NOMO-1 treated with dmso at 0.1 percent for 144 hours (cell line): ENCODE results near the gene ROR2.

Experiments
- DNase-seq: peaks from one replicate; lab custom pipeline; 2025; ENCODE audit not compliant: unreplicated experiment; lab: John Stamatoyannopoulos, UW

Gene ROR2

GRCh38 chr9:91820126-91820750 lies 129.8 kb downstream of the ROR2 start:
- DNase-seq: no peak

- DNase-seq: no peak
These were observed 131.2 kb downstream of the ROR2 start for GRCh38 chr9:91818647-91819403.

GRCh38 chr9:91818225-91818585 lies 131.8 kb downstream of the ROR2 start:
- no peak for DNase-seq

- DNase-seq: no peak
These were observed 132.4 kb downstream of the ROR2 start for GRCh38 chr9:91817493-91818224.

- DNase-seq: no peak
These were observed 132.9 kb downstream of the ROR2 start for GRCh38 chr9:91817106-91817492.

- DNase-seq: no peak
These were observed 133.7 kb downstream of the ROR2 start for GRCh38 chr9:91816356-91816755.

GRCh38 chr9:91815896-91816295 lies 134.1 kb downstream of the ROR2 start:
- DNase-seq: no peak

GRCh38 chr9:91814753-91815152 lies 135.3 kb downstream of the ROR2 start:
- no peak for DNase-seq

GRCh38 chr9:91814201-91814600 lies 135.8 kb downstream of the ROR2 start:
- no peak for DNase-seq

- no peak for DNase-seq
These were observed 136.7 kb downstream of the ROR2 start for GRCh38 chr9:91813176-91813795.

- no peak for DNase-seq
These were observed 137.8 kb downstream of the ROR2 start for GRCh38 chr9:91812191-91812590.

- no peak for DNase-seq
These were observed 138.8 kb downstream of the ROR2 start for GRCh38 chr9:91811024-91811909.

GRCh38 chr9:91810286-91810905 lies 139.6 kb downstream of the ROR2 start:
- DNase-seq: no peak

- no peak for DNase-seq
These were observed 140.3 kb downstream of the ROR2 start for GRCh38 chr9:91809581-91810285.

- no peak for DNase-seq
These were observed 142.3 kb downstream of the ROR2 start for GRCh38 chr9:91807643-91808246.

GRCh38 chr9:91805031-91805430 lies 145.0 kb downstream of the ROR2 start:
- DNase-seq: no peak

GRCh38 chr9:91803970-91804752 lies 145.9 kb downstream of the ROR2 start:
- DNase-seq: no peak

GRCh38 chr9:91803151-91803940 lies 146.7 kb downstream of the ROR2 start:
- no peak for DNase-seq
